Thyroid gland (tissue), 4 donors: ENCODE measurements around the gene ERICH6.

ENCODE experiments used
- CTCF ChIP-seq, 6 experiments: fragments of 200-600 bp in 3 of 6; fragments of 450-650 bp in 3 of 6; sonication (generic) in 3 of 6; IDR thresholded peaks; one replicate each; pipeline ENCODE4 v1.5.1; 2016 to 2019; ENCODE audit warnings: antibody characterized with exemption in 6 of 6, mild to moderate bottlenecking in 2 of 6, inconsistent platforms in 1 of 6, moderate library complexity in 1 of 6
- POLR2A ChIP-seq, 2 donors: fragments of 450-650 bp; IDR thresholded peaks; one replicate each; pipeline ENCODE4 v1.6.1; 2017; ENCODE audit warnings: antibody characterized with exemption in 2 of 2, mild to moderate bottlenecking in 2 of 2, moderate library complexity in 1 of 2

GRCh38 chr3:150666167-150666566 lies 37.6 kb downstream of the ERICH6 start:
- no peak for TF ChIP-seq CTCF (IDR thresholded peaks at IDR 0.05)
- TF ChIP-seq POLR2A (IDR thresholded peaks at IDR 0.05) = no peak
